Activated CD4-positive, CD25-positive, alpha-beta regulatory T cell (primary cell): ENCODE data around the gene WRAP53.

Source experiments
- DNase-seq, 4 experiments: peaks; one replicate each; lab custom pipeline; 2025; lab: John Stamatoyannopoulos, UW

WRAP53 gene

GRCh38 chr17:7684851-7685532 lies 3.3 kb upstream of the WRAP53 start:
- no peak for DNase-seq

- DNase-seq = peak; percentile 70 to 83 (median 72)
Measured at GRCh38 chr17:7685533-7686221, 2.6 kb upstream of the WRAP53 start.

- peak; percentile 56 to 65 (median 62) for DNase-seq
Measured at GRCh38 chr17:7686222-7687071, 1.8 kb upstream of the WRAP53 start.

GRCh38 chr17:7687072-7687907 lies 987 bp upstream of the WRAP53 start, which contains the start of gene TP53:
Gene TP53, minus strand, starts transcription at chr17:7687490. Its CDS starts 10,896 bp downstream, at chr17:7676594.
- peak; percentile 61 to 75 (median 72) for DNase-seq

GRCh38 chr17:7688808-7689316 lies 585 bp downstream of the WRAP53 start:
- DNase-seq = no peak

- no peak for DNase-seq
Measured at GRCh38 chr17:7695586-7695985, 7.3 kb downstream of the WRAP53 start.

- no peak for DNase-seq
Measured at GRCh38 chr17:7697828-7698588, 9.7 kb downstream of the WRAP53 start.

- no peak for DNase-seq
Measured at GRCh38 chr17:7700510-7700909, 12.2 kb downstream of the WRAP53 start.

- no peak for DNase-seq
Measured at GRCh38 chr17:7701681-7702080, 13.4 kb downstream of the WRAP53 start.

GRCh38 chr17:7702776-7703175 lies 14.5 kb downstream of the WRAP53 start:
- DNase-seq = no peak

GRCh38 chr17:7703584-7704479 lies 15.6 kb downstream of the WRAP53 start:
- no peak for DNase-seq

GRCh38 chr17:7704601-7705268 lies 16.5 kb downstream of the WRAP53 start, which contains the start of gene EFNB3:
Gene EFNB3, plus strand, starts transcription at chr17:7705202. Its CDS starts 397 bp downstream, at chr17:7705599.
- no peak for DNase-seq

- DNase-seq = no peak
Measured at GRCh38 chr17:7705269-7706255, 17.3 kb downstream of the WRAP53 start.

- DNase-seq = no peak
Measured at GRCh38 chr17:7706631-7707354, 18.5 kb downstream of the WRAP53 start.

GRCh38 chr17:7707446-7707845 lies 19.2 kb downstream of the WRAP53 start:
- no peak for DNase-seq

- no peak for DNase-seq
Measured at GRCh38 chr17:7707858-7708750, 19.8 kb downstream of the WRAP53 start.
